ENCODE results near the gene LRRC36. TPM values are rescaled to one million over a fixed set of nuclear protein-coding genes. Genes with fewer than 3 reads are reported as not detected.

Gene LRRC36
- total and polyA plus RNA-seq, 2 of the 13 experiments (the other 11 are each of a cell fraction or from before 2014, with no cell fraction given), result 0.12 to 0.15 TPM

DNA sequence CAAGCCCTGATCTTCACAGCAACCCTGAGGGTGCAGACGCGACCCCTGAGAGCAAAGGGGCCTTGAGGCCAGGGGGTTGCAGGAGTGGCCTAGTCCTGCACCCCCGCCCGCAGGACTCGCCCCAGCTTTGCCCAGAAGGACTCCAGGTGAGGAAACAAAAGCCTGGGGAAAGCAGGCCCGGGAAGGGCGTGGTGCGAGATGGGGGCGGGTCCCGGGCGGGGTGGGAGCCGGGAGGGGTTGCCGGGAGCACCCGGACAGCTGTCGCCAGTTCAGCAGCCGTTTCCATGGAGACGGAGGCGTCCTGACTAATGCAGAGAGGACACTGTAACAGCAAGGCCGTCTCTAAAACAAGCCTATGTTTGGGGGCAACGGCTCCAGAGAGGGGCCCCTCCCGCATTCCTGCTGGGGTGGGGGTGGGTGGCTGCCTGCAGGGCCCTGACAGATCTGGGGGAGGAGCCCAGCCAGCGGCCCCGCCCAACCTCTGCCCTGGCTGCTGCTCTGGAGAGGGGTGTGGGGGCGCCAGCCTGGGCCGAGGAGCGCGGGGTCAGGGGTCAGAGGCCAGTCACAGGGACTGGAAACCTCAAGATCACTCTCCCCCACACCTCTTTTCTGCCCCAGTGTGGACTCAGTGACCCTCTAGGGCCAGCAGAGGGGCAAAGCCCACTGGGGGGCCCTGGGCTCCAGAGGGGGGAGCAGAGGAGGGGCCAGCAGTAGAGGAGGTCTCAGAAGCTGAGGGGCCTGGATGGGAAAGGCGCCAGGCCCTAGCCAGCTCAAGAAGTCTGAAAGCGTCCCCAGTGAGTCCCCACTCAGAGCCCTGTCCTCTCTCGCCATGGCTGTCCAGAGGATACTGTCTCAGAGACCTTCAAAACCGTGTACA lies 69.8 kb downstream of the LRRC36 start (continued):
- TF ChIP-seq, protein P1, sequence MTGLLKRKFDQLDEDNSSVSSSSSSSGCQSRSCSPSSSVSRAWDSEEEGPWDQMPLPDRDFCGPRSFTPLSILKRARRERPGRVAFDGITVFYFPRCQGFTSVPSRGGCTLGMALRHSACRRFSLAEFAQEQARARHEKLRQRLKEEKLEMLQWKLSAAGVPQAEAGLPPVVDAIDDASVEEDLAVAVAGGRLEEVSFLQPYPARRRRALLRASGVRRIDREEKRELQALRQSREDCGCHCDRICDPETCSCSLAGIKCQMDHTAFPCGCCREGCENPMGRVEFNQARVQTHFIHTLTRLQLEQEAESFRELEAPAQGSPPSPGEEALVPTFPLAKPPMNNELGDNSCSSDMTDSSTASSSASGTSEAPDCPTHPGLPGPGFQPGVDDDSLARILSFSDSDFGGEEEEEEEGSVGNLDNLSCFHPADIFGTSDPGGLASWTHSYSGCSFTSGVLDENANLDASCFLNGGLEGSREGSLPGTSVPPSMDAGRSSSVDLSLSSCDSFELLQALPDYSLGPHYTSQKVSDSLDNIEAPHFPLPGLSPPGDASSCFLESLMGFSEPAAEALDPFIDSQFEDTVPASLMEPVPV (CRISPR knock-in tag; IDR thresholded peaks at IDR 0.05), result no peak
- TF ChIP-seq REL (CRISPR knock-in tag; conservative IDR thresholded peaks at IDR 0.05), result no peak
- TF ChIP-seq ZNF616 (CRISPR knock-in tag; IDR thresholded peaks at IDR 0.05; ENCODE audit: low read depth), result no peak
- TF ChIP-seq NKX3-1 (CRISPR knock-in tag; IDR thresholded peaks at IDR 0.05), result 0 out of 2 replicates have a peak, but pooled peaks have one; percentile 33
- TF ChIP-seq ZNF256 (CRISPR knock-in tag; conservative IDR thresholded peaks at IDR 0.05), result 0 out of 2 replicates have a peak, but pooled peaks have one; percentile 19
- TF ChIP-seq, protein P2, sequence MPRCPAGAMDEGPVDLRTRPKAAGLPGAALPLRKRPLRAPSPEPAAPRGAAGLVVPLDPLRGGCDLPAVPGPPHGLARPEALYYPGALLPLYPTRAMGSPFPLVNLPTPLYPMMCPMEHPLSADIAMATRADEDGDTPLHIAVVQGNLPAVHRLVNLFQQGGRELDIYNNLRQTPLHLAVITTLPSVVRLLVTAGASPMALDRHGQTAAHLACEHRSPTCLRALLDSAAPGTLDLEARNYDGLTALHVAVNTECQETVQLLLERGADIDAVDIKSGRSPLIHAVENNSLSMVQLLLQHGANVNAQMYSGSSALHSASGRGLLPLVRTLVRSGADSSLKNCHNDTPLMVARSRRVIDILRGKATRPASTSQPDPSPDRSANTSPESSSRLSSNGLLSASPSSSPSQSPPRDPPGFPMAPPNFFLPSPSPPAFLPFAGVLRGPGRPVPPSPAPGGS (CRISPR knock-in tag; IDR thresholded peaks at IDR 0.05), result 0 out of 2 replicates have a peak, but pooled peaks have one; percentile 62
- TF ChIP-seq ZNF674 (CRISPR knock-in tag; IDR thresholded peaks at IDR 0.05; ENCODE audit: low read depth), result no peak
- TF ChIP-seq CHCHD3 (CRISPR knock-in tag; IDR thresholded peaks at IDR 0.05), result 0 out of 2 replicates have a peak, but pooled peaks have one; percentile 54
- peak; percentile 45 for TF ChIP-seq ZFY (CRISPR knock-in tag; IDR thresholded peaks at IDR 0.05)
- TF ChIP-seq DPF2 (CRISPR knock-in tag; IDR thresholded peaks at IDR 0.05; ENCODE audit: borderline replicate concordance, low read depth), result no peak
- no peak for TF ChIP-seq ZNF160 (CRISPR knock-in tag; IDR thresholded peaks at IDR 0.05)
- no peak for TF ChIP-seq ZNF543 (CRISPR knock-in tag; IDR thresholded peaks at IDR 0.05)
- TF ChIP-seq, protein P3, sequence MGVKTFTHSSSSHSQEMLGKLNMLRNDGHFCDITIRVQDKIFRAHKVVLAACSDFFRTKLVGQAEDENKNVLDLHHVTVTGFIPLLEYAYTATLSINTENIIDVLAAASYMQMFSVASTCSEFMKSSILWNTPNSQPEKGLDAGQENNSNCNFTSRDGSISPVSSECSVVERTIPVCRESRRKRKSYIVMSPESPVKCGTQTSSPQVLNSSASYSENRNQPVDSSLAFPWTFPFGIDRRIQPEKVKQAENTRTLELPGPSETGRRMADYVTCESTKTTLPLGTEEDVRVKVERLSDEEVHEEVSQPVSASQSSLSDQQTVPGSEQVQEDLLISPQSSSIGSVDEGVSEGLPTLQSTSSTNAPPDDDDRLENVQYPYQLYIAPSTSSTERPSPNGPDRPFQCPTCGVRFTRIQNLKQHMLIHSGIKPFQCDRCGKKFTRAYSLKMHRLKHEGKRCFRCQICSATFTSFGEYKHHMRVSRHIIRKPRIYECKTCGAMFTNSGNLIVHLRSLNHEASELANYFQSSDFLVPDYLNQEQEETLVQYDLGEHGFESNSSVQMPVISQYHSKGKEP (CRISPR knock-in tag; IDR thresholded peaks at IDR 0.05), result no peak
- TF ChIP-seq, protein P4, sequence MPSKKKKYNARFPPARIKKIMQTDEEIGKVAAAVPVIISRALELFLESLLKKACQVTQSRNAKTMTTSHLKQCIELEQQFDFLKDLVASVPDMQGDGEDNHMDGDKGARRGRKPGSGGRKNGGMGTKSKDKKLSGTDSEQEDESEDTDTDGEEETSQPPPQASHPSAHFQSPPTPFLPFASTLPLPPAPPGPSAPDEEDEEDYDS (CRISPR knock-in tag; IDR thresholded peaks at IDR 0.05), result no peak
- TF ChIP-seq HCFC1 (IDR thresholded peaks at IDR 0.05; ENCODE audit: low read depth, low read length), result no peak
- no peak for TF ChIP-seq ZNF781 (CRISPR knock-in tag; IDR thresholded peaks at IDR 0.05; ENCODE audit: borderline replicate concordance, not compliant biosample characterization)
- TF ChIP-seq ISL2 (CRISPR knock-in tag; IDR thresholded peaks at IDR 0.05), result no peak
- TF ChIP-seq ZNF724P (CRISPR knock-in tag; IDR thresholded peaks at IDR 0.05; ENCODE audit: borderline replicate concordance), result peak; percentile 67; the same call in 1 of the 2 replicates
- no peak for TF ChIP-seq ZNF136 (CRISPR knock-in tag; IDR thresholded peaks at IDR 0.05; ENCODE audit: low read depth)
- TF ChIP-seq ZNF12 (CRISPR knock-in tag; IDR thresholded peaks at IDR 0.05), result peak; percentile 78; the same call in 1 of the 2 replicates
- TF ChIP-seq TEAD3 (CRISPR knock-in tag; optimal IDR thresholded peaks at IDR 0.05; ENCODE audit: borderline replicate concordance), result peak; percentile 49
- TF ChIP-seq IKZF4 (CRISPR knock-in tag; IDR thresholded peaks at IDR 0.05; ENCODE audit: borderline replicate concordance, low read depth, not compliant biosample characterization), result no peak
- no peak for TF ChIP-seq ZNF274 (CRISPR knock-in tag; IDR thresholded peaks at IDR 0.05)
- TF ChIP-seq HMG20A (CRISPR knock-in tag; IDR thresholded peaks at IDR 0.05; ENCODE audit: borderline replicate concordance), result no peak
- TF ChIP-seq SIN3A (IDR thresholded peaks at IDR 0.05; ENCODE audit: borderline replicate concordance, low read depth, low read length), result peak; percentile 79; the same call in 1 of the 2 replicates
- no peak for TF ChIP-seq MTA3 (CRISPR knock-in tag; IDR thresholded peaks at IDR 0.05)
